Measurements from ENCODE around the gene PARP4.
"Not testable (repeated sequence)": the region's sequence is repeated elsewhere in the genome, so short reads cannot be mapped to it uniquely, and the experiment has no call there.

The PARP4 gene

GRCh38 chr13:24426045-24426444 lies 86.5 kb downstream of the PARP4 start:
- not testable (repeated sequence) for DNase-seq

- DNase-seq, result not testable (repeated sequence)
Observed at GRCh38 chr13:24419668-24420067, 92.9 kb downstream of the PARP4 start.

DNA sequence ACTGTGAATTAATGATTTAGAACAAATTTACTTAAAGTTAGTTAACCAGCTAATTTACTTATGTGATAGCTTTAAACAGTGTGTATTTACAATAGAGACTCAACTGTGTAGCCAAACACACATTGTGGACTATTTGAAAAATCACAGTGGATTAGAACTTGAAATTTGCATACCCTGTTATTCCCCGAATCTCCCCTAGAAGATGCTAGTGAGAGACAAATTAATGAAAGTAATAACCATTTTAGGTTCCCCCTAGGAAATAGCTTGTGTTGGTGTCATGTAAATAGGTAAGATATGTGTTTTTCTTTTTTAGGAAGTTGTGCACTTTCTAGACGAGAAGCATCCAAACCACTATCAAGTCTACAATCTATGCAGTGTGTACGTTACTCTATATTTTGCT lies 104.7 kb downstream of the PARP4 start:
- DNase-seq, result no peak

DNA sequence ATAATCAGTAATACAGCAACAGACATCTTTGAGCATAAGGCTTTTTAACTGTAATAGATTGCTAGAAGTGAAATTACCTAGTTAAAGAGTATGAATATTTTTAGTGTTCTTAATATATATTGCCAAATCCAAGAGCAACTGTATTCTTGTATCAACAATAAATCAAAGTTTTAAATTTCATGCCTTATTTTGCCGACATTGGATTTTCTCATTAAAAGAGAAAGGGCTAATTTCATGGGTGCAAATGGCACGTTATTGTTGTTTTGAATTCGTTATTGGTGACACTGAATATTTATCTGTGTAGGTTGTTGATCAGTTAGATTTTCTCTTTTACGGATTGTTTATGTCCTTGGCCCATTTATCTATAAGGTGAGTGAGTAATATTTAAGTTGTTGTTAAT lies 106.1 kb downstream of the PARP4 start:
- no peak for DNase-seq

DNA sequence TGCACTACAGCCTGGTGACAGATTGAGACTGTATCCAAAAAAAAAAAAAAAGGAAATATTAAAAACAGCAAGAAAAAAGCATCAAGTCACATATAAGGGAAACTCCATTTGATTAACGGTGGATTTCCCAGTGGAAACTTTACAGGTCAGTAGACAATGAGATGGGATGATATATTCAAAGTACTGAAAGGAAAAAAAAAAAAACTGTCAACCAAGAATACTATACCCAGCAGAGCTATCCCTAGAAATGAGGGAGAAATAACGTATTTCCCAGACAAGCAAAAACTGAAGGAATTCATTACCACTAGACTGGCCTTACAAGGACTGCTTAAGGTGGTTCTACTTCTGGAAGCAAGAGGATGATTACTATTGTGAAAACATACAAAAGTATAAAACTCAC lies 115.8 kb downstream of the PARP4 start:
- no peak for DNase-seq

- no peak for DNase-seq
Observed at GRCh38 chr13:24392972-24393371, 119.6 kb downstream of the PARP4 start.

- not testable (repeated sequence) for DNase-seq
Observed at GRCh38 chr13:24391771-24392683, 120.6 kb downstream of the PARP4 start.

- DNase-seq, result not testable (repeated sequence)
Observed at GRCh38 chr13:24390795-24391194, 121.8 kb downstream of the PARP4 start.

GRCh38 chr13:24389506-24389905 lies 123.1 kb downstream of the PARP4 start:
- no peak for DNase-seq

DNA sequence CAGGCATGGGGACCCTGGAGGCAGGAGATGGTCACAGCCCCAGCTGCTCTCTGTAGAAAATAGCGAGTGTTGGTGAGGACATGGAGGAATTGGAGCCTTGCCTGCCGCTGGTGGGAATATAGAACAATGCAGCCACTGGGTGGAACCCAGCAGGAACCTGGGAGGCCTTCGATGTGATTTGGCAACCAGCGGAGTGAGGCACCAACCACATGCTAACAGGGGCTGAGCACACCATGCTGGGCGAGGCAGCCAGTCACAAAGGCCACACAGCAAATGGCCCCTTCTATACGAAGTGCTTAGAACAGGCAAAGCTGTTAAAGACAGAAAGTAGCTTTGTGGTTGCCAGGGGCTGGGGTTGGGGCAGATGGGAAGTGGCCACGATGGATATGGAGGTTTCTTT lies 123.8 kb downstream of the PARP4 start:
- DNase-seq, result not testable (repeated sequence)

GRCh38 chr13:24386816-24387708 lies 125.5 kb downstream of the PARP4 start:
- DNase-seq, result no peak

GRCh38 chr13:24385902-24386301 lies 126.7 kb downstream of the PARP4 start:
- DNase-seq, result no peak

DNA sequence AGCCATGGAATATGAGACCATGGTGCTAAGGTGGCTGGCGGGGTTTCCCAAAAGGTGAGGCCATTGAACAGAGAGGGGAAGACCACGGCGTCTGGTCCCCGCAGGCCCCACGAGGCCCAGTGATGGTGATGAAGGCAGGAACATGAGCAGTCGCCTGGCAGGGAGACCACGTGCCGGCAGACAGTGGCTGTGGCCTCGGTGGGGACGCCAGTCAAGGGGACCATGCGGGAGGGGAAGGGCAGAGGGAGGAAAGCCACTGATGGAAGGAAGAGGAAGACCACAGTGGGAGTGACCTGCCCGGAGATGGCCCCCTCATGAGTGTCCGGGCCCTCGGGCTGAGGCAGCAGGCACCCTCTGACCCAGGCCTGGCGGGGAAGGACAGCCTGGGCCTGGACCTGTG lies 127.6 kb downstream of the PARP4 start:
- not testable (repeated sequence) for DNase-seq

DNA sequence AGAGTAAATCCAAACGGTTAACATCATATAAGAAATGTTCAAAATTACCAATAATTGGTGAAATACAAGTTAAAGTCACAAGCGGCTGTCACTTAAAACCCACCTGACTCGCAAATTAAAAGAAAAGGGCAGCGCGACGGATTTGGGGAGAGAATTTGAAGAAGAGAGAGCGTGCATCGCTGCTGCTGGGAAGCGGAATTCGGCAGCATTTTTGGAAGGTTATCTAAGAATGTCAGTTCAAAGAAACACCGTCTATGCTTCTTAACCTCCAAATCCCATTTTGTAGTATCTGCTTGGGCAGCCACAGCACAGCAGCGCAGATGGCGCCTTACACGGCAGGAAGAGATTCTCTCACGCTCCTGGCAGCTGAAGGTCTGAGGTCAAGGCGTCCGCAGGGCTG lies 128.5 kb downstream of the PARP4 start:
- DNase-seq, result not testable (repeated sequence)

DNA sequence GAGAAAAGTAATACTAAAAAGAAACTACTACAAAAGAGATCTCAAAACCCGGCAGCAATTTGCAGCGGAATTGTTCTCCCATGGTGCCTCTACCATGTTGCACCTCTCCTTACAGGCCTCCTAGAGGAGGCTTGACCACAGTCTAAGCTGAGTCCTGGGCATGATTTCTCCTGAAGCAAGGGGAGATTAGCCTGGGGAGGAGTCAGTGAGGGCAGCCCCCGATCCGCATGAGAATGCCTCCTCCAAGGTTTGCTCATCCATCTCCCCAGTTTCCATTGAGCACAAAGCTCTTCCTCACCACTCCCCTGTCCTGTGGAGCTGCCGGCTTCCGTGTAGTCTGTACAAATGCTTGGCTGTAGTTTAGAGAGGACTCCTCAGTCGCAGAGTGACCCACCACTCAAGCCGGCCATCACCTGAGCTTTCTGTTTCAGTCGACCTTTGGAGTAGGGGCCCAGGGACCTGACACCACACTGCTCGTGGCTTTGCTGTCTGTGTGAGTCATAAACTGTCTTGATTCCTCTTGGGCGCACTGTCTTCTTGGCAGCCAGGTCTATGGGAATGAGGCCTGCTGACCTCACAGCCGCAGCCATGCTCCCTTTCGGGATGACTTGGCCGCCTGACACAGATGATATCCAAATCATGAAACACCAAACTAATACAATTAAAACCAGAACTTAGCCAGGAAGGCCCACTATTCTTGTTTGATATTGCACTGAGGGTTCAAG lies 130.9 kb downstream of the PARP4 start:
- DNase-seq, result no peak

- DNase-seq, result not testable (repeated sequence)
Observed at GRCh38 chr13:24380881-24381280, 131.7 kb downstream of the PARP4 start.

DNA sequence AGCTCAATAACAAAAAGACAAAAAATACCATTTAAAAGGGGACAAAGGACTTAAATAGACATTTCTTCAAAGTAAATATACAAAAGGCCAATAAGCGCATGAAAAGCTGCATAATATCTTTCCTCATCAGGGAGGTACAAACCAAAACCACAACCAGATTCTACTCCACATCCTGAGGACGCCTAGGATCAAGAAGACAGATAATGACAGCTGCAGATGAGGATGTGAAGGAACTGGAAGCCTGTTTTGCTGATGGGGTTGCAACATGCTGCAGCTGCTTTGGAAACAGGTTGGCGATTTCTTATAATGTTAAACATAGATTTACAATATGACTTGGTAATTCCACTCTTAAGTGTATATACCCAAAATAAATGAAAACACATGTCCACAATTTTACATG lies 132.4 kb downstream of the PARP4 start:
- not testable (repeated sequence) for DNase-seq

- DNase-seq, result not testable (repeated sequence)
Observed at GRCh38 chr13:24371273-24371672, 141.3 kb downstream of the PARP4 start.
